Ovary (tissue), 3 donors: Measurements from ENCODE around the gene RYR2.

Source experiments
- CTCF ChIP-seq, 3 donors: fragments of 450-650 bp in 2 of 3; fragments of 200-600 bp in 1 of 3; IDR thresholded peaks; one replicate each; pipeline versions ENCODE4 v1.5.1 to v1.8.0; 2016 to 2022; ENCODE audit warnings: antibody characterized with exemption in 3 of 3, mild to moderate bottlenecking in 1 of 3
- EP300 ChIP-seq: sonication (generic); formaldehyde crosslinking; IDR thresholded peaks from one replicate; pipeline ENCODE4 v1.6.1; 2017; ENCODE audit warnings: antibody characterized with exemption
- POLR2A ChIP-seq: fragments of 450-650 bp; IDR thresholded peaks from one replicate; pipeline ENCODE4 v1.6.1; 2017; ENCODE audit warnings: antibody characterized with exemption, mild to moderate bottlenecking, moderate library complexity
- donor health status: DM: no; HTN: no; CAD: no.

- TF ChIP-seq CTCF (IDR thresholded peaks at IDR 0.05) (no peak), EP300 (no peak), POLR2A (no peak)
Measured at GRCh38 chr1:237065903-237066302, 23.9 kb downstream of the RYR2 start.
